Activated CD4-positive, alpha-beta T cell treated with anti-CD3 and anti-CD28 coated beads, Interleukin-2, amount 50 U/mL, for 24 hours (primary cell): Measurements from ENCODE around the gene SPATS2L.

Source experiments
- DNase-seq, 2 donors: peaks; one replicate each; pipeline ENCODE4 v3.0.0-alpha.2; 2020; ENCODE audit warnings: low read depth in 1 of 2, low spot score in 1 of 2

The SPATS2L gene

DNA sequence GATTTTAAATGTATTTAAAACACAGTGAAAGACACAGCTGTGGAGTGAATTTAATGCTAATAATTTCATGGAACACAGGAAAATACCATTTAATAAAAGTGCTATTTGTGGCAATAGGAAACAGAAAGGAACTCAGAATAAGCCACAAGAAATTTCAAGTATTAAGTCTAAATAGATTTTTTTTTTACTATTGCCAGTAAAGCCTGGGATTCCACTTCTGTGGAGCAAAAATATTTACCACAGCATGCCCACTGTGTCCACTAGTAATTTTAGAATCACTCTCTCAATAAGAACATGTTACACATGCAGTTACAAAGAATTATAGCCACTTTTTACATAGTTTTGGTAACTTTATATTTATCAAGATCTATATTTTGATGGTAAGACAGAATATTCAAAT is 186.2 kb downstream of the SPATS2L start:
- DNase-seq = no peak

DNA sequence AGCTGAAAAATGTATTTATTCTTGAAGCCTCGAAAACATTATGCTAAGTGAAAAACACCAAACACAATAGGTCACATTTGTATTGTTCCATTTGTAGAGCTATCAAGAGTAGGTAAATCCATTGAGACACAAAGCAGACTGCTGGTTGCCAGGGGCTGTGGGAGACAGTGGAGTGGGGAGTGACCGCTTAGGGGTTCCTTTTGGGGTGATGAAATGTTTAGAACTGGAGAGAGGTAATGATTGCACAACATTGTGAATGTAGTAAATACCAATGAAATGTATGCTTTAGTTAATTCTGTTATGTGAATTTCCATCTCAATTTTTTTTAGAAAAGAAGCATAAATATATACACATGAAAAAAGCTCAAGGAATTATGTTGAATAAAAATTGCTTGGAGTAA is 187.6 kb downstream of the SPATS2L start:
- DNase-seq = no peak

DNA sequence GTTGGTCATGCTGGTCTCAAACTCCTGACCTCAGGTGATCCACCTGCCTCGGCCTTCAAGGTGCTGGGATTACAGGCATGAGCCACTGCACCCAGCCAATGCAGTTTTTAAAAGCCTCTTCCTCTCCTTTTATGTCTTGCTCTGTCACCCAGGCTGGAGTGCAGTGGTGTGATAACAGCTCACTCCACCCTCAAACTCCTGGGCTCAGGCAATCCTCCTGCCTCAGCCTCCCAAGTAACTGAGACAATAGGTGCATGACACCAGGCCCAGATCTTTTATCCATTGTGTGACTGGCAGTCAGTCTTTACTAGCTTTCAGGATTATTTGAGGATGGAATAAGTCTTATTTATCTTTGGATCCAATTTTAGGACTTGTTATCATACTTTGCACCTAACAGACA is 190.2 kb downstream of the SPATS2L start:
- DNase-seq = no peak

DNA sequence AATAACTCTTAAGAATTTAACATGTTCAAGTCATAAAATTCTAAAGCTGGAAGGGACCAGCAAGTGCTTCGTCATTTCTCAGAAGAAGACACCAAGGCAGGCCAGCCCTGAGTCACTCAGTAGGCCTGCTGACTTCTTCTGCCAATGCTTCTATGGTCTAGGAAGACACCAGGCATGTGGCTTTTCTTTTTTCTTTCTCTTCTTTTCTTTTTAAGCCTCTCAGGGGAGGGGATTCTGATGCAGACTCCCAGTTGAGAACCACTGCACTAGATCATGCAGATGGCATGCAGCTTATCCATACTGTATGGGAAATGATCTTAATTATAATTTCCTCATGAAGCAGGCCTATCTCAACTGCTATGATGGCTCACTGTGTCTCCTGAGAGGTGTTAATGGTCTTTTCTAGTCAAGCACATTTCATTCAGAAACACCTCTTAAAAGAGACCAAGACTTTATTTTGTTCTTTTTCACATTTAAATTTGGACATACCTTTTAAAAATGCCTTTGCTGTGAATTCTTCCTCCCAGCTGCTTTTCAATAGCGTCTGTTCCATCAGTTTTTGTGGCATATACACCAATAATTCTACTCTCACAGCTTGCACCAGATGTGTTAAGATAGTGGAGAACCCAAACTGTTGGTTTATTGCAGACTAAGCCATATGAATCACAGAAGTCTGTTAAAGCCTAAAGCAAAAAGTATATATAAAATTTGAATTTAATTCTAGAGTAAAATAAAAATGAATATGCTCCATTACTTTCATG is 192.1 kb downstream of the SPATS2L start:
- DNase-seq = no peak

DNA sequence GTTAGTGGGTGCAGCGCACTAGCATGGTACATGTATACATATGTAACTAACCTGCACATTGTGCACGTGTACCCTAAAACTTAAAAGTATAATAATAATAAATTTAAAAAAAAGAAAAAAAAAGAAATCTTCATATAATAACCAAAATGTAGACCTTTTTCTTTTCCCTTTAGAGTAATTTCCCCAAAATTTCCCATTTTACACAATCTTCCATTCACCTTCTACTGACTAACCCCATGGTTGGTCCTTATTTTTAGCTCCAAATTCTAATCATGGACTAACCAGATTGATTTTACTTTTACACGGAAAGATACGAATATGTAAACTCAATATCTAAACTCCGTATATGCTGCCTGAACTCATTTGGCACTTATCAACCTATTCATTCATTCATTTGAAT is 195.7 kb downstream of the SPATS2L start:
- DNase-seq = no peak

DNA sequence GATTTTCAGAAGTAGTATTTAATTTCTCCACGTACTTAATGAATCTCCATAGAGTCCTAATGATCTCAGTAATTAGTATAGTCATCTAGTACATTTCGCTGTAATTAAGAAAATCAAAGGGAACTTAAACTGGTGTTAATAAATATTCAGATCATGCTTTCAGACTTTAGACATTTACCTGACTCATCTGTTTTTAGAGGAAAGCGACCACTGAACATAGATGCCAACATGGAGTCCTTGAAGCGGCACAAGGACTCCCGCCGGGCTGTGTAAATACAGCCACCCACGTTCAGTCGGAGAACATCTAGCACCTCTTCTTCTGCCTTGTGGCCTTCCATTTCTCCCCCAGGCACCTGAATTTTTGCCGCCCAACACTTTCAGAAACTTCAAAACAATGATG is 200.2 kb downstream of the SPATS2L start:
- DNase-seq = no peak

DNA sequence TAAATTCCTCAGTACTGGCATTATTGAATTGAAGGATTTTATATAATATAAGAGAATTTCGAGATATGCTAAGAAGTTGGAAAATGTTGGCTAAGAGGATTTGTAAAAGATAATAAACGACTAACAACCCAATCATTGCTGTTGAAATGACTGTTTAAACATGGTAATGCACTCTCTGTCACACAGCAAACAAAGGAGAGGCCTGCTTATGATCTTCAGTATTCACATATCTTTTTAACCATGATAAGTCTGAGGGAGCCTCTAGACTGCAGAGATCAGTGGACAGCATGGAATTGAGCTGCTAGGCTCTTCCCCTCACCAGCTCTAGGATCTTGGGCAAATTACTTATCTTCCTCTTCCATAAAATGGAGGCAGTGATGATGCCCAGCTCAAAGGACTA is 200.7 kb downstream of the SPATS2L start:
- no peak for DNase-seq

DNA sequence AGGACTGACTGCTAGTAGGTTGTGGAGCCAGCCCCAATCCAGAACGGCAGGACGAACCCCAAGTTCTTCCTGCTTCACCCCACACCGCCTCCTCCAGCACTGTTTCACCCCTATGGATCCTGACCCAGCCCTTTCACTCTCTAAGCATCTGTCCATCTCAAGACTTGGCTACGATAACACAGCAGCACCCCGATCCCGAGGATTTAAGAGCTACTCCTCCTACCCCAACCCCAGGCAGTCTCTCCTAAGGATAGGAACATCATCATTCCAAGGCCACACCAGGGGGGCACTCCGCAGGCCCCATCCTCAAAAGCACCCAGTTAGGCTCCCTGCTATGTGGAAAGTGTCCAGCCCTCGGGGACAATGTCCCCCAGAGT is 202.7 kb downstream of the SPATS2L start:
- DNase-seq = no peak

DNA sequence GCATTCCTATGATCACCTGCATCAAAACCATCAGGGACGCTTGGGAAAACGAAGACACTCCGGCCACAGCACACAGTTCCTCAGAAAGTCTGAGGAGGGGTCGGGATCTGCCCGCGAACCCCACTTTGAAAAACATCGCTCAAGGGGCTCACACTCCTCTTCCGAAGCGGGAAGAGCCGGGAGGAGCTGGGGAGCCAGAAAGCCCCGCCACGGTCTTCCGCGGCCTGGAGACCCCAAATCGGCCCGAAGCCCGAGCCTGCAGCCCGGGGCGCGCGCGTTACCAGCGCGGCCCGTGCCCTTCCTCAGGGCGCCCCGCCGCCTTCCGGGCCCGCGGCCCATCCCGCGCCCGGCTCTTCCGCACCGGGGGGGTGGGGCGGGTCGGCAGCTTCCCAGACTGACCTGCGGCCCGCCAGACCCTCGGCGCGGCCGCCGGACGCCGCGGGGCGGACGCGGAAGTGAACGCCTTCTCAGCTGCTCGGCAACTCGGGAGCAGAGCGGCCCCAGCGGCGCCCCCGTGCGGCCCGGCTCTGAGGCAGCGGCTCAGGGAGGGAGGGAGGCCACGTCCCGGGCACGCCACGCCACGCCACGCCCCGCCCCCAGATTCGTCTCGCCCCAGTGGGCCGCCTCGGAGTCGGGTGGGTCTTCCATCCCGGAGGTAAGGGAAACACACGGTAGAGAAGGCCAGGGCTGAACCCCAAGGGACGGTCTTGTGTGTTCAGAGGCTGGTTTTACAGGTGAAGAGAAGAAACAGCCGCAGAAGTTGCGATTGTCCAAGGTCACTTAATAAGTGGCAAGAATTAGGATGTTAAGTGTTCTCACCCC is 203.3 kb downstream of the SPATS2L start, which contains the start of gene KCTD18:
KCTD18 (minus strand) TSS at position 457 of the 822 bp plus-strand sequence. CDS start 3,052 bp downstream, outside the sequence.
- DNase-seq = peak; percentile 78 to 85

DNA sequence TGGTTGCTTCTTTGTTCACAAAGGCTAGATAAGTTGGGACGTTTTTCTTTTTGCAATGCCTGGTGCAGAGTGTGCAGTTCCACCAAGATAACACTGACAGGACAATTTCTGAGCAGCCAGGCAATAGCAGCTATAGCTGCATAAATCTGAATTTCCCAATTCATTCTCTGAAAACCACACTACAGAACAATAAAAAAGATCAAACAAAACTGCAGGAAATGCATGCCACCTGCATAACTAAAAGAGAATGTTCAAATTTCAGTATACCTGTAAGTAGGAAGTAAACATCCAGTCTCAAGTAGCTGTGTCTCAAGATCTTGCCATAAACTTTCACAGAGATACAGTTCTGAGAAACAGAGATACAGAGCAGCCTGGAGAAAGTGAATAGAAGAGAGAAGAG is 208.7 kb downstream of the SPATS2L start:
- DNase-seq = no peak

DNA sequence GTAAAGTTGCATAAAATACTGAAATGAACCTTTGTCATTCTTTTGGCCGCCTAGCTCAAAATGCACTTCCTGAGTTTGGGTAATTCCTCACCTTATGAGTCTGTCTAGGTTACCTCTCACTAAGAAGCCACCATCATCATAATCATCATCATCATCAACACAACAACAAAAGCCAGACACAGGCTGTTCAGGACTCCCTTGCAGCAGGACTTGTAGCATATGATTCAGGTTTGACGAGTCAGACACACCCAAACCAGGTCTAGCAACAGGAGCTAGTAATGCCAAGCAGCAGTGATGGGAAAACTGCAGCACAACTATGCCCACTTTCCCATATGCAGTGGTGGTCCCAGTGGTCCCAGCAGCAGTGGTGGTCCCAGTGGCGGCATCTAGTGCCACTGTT is 216.7 kb downstream of the SPATS2L start:
- DNase-seq = no peak

DNA sequence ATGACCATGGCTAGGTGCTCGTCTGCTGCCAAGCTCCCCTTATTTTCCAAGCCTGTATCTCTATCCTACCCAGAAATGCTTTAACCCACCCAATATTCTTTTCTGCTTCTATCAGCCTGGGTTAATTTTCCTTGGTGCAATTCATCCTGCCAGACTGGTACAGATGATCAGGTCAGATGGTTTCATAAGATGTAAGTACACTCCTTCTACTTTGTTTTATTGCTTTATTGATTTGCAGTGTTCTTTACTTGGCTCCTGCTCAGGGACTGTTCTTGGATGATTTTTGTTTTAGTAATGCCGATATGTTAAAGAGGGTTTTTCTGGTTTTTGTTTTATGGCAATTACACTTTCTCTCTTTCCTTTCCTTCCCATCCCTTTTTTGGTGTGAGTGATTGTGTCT is 217.1 kb downstream of the SPATS2L start:
- DNase-seq = no peak

DNA sequence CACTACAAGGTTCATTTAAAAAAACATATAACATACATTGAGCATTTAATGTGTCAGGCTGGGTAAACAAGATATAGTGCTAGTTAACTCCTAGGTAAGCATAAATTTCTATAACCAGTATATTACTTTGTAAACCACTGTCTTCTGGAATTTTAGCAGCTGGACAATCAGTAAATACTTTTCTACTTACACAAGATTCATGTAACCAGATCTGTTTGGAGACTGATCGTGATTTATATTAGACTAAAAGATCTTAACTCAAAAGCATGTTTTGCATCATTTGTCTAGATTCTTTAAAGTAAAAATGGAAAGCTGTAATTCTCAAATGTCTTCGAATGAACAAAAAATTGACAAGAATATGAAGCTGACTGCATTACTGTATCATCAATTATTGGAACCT is 218.6 kb downstream of the SPATS2L start:
- DNase-seq = no peak

DNA sequence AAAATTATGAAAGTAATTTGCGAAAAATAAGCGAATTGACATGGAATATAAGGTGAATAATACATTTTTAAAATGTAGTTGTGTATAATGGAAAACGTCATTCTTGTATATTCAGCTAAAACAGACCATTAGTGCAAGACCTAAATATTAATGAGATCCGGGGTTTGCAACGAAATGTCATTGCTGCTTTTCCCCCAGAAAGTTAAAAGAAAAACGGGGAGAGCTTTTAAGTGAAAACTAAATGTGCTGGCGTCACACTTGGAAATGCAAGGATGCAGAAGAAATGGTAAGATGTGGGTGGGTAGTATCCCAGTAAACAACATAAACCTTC is 219.0 kb downstream of the SPATS2L start:
- DNase-seq = no peak

DNA sequence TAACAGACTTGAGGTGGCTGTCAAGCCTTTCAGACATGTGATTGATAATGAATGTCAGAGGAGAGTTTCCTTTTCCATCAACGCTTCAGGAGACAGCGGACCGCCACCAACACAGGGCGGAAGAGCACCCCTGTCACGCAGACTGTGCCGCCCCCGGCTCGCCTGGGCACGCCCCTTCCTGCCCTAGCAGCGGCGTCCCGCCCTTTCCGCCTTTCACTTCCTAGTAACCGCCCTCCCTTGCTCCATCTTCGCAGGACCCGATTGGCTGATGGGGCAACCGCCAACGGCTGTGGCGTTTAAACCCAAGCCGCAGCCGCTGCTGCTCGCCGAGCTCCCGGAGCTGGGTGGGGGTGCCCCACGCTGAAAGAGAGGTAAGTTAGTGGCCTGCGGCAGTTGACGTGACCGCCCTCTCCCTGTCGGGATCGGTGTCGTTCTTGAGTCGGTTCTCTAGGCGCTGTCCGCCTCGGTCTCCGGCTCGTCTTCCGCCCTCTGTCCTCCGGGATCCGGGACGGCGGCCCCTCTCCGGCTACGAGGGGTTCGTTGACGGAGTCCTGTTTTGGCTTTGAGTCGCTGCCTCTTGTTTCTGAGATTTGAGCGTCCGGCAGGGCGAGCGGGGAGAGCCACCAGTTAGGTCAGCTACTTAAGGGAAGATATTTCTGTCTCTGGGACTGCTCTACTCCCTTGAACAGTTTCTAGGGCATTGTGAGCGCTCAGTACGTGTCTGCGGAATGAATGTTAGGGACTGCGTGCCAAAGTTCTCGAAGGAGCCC is 219.6 kb downstream of the SPATS2L start, which contains the start of gene SGO2:
SGO2 (plus strand) TSS at position 326 of the 770 bp plus-strand sequence. CDS start 6,769 bp downstream, outside the sequence.
- peak; percentile 88 to 95 for DNase-seq

DNA sequence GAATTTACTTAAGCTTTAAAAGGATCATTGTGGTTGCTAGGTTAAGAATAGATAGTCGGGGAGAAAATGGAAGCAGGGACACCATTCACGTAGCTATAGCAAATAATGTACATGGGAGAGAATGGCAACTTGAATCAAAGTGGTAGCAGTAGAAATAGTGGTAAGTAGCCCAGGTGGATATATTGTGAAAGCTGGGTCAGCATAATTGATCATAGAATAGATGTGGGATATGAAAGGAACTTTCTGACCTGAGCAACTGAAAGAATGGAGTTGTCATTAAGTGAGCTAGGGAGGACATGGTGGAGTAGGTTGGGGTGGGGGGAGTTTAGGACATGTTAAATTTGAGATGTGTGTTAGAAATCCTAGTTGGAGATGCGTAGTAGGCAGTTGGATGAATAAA is 221.7 kb downstream of the SPATS2L start:
- no peak for DNase-seq
